CD4-positive, alpha-beta T cell treated with Interleukin-15 for 4 hours (primary cell): ENCODE results near the gene SOX6.
"Not testable (repeated sequence)": the region's sequence is repeated elsewhere in the genome, so short reads cannot be mapped to it uniquely, and the experiment has no call there.

ENCODE experiments used
- DNase-seq: peaks from one replicate; pipeline ENCODE4 v3.0.0-alpha.2; 2020; ENCODE audit warnings: low spot score

SOX6 gene

GRCh38 chr11:16149476-16149875 is 206.9 kb downstream of the SOX6 start:
- DNase-seq = no peak

- no peak for DNase-seq
These were observed 207.9 kb downstream of the SOX6 start for GRCh38 chr11:16148301-16148931.

- not testable (repeated sequence) for DNase-seq
These were observed 209.4 kb downstream of the SOX6 start for GRCh38 chr11:16146980-16147379.

GRCh38 chr11:16141614-16142013 is 214.7 kb downstream of the SOX6 start:
- DNase-seq = not testable (repeated sequence)

- DNase-seq = not testable (repeated sequence)
These were observed 215.2 kb downstream of the SOX6 start for GRCh38 chr11:16141162-16141561.

GRCh38 chr11:16136792-16137390 is 219.5 kb downstream of the SOX6 start:
- DNase-seq = no peak

- no peak for DNase-seq
These were observed 222.5 kb downstream of the SOX6 start for GRCh38 chr11:16133867-16134266.

- no peak for DNase-seq
These were observed 228.6 kb downstream of the SOX6 start for GRCh38 chr11:16127732-16128131.

- DNase-seq = no peak
These were observed 230.0 kb downstream of the SOX6 start for GRCh38 chr11:16126362-16126761.

- DNase-seq = no peak
These were observed 230.6 kb downstream of the SOX6 start for GRCh38 chr11:16125796-16126195.

GRCh38 chr11:16124390-16124789 is 232.0 kb downstream of the SOX6 start:
- no peak for DNase-seq

GRCh38 chr11:16121853-16122252 is 234.5 kb downstream of the SOX6 start:
- no peak for DNase-seq

- DNase-seq = no peak
These were observed 236.3 kb downstream of the SOX6 start for GRCh38 chr11:16120008-16120407.

GRCh38 chr11:16117989-16118756 is 238.2 kb downstream of the SOX6 start:
- no peak for DNase-seq

- no peak for DNase-seq
These were observed 241.1 kb downstream of the SOX6 start for GRCh38 chr11:16114978-16115871.

GRCh38 chr11:16114431-16114830 is 241.9 kb downstream of the SOX6 start:
- DNase-seq = no peak

- no peak for DNase-seq
These were observed 244.7 kb downstream of the SOX6 start for GRCh38 chr11:16111690-16112089.

GRCh38 chr11:16110886-16111285 is 245.5 kb downstream of the SOX6 start:
- no peak for DNase-seq

- DNase-seq = no peak
These were observed 256.9 kb downstream of the SOX6 start for GRCh38 chr11:16099343-16099900.

GRCh38 chr11:16098526-16099205 is 257.7 kb downstream of the SOX6 start:
- no peak for DNase-seq

GRCh38 chr11:16097543-16097942 is 258.8 kb downstream of the SOX6 start:
- no peak for DNase-seq
